GM21360 (cell line): ENCODE measurements around the gene OR51B2.
"Not testable (repeated sequence)": the region's sequence is repeated elsewhere in the genome, so short reads cannot be mapped to it uniquely, and the experiment has no call there.

Experiments
- ATAC-seq: cut with Tn5 transposase; IDR thresholded peaks from one replicate; pipeline ENCODE4 v1.9.1; 2021; ENCODE audit warnings: mild to moderate bottlenecking, moderate library complexity; ENCODE audit not compliant: unreplicated experiment

Gene OR51B2

DNA sequence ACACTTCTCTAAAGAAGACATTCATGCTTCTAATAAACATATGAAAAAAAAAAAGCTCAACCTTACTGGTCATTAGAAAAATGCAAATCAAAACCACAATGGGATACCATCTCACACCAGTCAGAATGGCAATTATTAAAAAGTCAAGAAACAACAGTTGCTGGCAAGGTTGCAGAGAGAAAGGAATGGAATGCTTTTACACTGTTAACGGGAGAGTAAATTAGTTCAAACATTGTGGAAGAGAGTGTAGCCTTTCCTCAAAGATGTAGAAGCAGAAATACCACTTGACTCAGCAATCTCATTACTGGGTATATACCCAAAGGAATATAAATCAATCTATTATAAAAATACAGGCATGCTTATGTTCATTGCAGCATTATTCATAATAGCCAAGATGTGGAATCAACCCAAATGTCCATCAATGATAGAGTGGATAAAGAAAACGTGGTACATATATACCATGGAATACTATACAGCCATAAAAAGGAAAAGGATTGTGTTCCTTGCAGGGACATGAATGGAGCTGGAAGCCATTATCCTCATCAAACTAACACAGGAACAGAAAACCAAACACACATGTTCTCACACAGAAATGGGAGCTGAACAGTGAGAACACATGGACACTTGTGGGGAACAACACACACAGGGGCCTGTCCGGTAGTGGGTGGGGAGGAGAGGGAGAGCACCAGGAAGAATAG, 10.6 kb downstream of the OR51B2 start:
- not testable (repeated sequence) for ATAC-seq

GRCh38 chr11:5310423-5310822, 13.7 kb downstream of the OR51B2 start:
- no peak for ATAC-seq

- ATAC-seq, result no peak
Measured at GRCh38 chr11:5307256-5308019, 16.7 kb downstream of the OR51B2 start.

GRCh38 chr11:5304046-5304445, 20.1 kb downstream of the OR51B2 start:
- no peak for ATAC-seq

DNA sequence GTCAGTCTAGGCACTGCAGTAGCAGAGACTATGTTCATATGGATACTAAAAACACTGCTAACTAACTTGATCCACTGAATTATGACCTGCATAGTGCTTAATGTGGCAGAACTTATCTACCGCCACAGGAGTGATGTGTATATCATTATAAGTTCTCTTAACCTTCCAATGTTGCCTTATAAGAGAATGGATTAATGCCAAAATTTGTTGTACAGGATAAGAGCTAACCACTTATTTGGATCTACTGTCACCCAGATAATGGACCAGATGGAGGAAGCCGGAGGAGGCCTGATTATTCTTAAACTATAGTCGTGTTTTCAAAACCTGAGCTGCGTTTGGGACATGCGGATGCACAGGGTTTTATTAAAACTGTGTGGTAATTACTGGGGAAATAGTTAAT, 20.5 kb downstream of the OR51B2 start:
- ATAC-seq, result no peak

DNA sequence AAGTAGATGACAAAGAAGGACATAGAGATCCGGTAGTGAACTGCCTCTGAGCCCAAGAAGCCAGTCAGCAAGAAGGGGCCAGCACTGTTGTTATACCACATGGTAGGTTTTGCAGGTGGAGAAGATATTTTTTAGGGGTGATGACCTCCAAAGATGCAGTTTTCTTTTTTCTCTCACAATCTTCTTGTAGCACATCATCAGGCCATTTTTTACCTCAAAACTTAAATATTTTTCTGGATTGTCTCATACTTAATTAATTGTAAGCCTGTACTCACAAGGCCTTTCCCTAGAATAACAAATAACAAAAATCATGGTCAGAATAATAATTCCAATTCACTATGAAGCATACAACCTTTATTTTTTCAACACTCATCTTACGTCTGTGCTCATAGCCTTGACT, 22.3 kb downstream of the OR51B2 start, which contains the start of gene OR51B4:
Gene OR51B4 (minus strand): TSS at position 101 of the 400 bp plus-strand sequence. CDS start 0 bp downstream, at position 101.
- no peak for ATAC-seq

DNA sequence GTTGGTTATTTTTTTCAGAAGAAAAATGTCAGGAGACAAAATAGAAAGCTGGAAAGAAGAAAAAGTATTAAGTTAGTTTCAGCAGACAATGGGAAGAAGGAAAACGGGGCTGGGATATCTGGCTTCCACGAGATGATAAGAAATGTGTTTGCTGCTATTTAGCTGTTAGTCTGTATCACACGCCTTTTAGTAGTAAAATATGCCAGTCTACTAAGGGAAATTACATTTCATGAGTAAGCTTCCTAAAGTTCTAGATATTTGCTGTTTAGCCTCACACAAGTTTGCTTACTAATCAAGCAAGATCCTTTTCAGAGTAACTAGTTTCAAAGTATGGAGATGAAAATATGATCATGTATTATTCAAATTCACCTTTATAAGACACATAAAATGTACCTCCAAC, 23.8 kb downstream of the OR51B2 start:
- no peak for ATAC-seq

GRCh38 chr11:5298451-5298850, 25.6 kb downstream of the OR51B2 start:
- no peak for ATAC-seq

DNA sequence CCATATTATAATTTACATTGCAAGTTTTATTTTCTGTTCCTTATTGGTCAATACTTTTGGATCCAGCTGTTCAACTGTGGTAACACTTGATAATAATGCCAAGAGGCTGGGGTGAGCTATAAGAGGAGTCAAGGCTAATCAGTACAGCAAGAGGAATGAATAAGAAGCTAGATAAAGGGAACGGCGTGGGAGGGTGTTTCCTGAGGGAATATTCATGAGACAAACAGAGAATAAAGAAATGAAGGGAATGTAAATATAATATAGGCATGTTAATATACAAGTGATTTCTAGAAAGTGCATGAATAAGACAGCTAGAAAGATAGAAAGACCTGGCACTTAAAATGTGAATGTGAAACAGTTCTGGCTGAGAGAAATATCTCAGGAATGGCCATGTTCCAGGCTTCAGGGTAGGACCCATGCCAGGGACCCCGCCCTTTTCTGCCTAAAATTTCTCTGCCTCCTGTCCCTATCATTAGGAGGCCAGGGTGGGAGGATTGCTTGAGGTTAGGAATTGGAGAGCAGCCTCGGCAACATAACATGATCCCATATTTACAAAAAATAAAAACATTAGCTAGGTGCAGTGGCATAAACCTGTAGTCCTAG, 26.3 kb downstream of the OR51B2 start:
- ATAC-seq, result no peak

GRCh38 chr11:5294342-5294995, 29.6 kb downstream of the OR51B2 start:
- ATAC-seq, result not testable (repeated sequence)

GRCh38 chr11:5293028-5293427, 31.1 kb downstream of the OR51B2 start:
- no peak for ATAC-seq

- ATAC-seq, result peak; percentile 92
Measured at GRCh38 chr11:5291207-5291838, 32.8 kb downstream of the OR51B2 start.

DNA sequence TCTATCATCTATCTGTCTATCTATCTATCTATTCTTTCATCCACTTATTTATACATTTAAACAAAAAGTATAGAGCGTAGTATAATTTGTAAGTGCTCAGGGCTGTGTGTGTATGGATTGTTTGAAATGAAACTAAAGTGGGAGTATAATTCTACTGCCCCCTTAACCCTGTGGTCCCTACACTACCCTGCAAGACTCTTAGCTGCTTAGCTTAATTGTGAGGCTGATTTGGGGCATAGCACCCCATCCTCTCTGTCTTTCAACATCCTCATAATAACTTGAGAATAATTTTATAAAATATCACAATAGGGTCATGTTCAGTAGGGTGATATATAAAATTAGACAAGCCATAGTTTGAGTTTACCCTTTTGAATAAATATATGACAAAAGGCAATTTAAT, 34.0 kb downstream of the OR51B2 start:
- ATAC-seq, result no peak

- ATAC-seq, result no peak
Measured at GRCh38 chr11:5289696-5290095, 34.4 kb downstream of the OR51B2 start.

DNA sequence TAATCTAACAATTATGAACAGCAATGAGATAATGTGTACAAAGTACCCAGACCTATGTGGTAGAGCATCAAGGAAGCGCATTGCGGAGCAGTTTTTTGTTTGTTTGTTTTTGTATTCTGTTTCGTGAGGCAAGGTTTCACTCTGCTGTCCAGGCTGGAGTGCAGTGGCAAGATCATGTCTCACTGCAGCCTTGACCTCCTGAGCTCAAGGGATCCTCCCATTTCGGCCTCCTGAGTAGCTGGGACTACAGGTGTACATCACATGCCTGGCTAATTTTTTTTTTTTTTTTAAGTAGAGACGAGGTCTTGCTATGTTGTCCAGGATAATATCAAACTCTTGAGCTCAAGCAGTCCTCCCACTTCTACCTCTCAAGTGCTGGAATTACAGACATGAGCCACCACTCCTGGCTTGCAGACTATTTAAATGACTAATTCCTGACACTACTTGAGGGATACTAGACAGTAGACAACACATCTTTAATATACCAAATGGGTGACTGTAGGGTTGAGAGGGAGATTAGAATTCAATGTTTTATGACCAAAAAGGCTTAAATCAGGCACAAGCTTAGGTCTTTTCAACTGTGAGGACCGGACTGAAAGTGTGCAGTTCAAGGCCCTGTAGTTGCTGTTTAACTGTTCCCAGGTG, 35.1 kb downstream of the OR51B2 start:
- no peak for ATAC-seq

- no peak for ATAC-seq
Measured at GRCh38 chr11:5288108-5288905, 35.8 kb downstream of the OR51B2 start.

DNA sequence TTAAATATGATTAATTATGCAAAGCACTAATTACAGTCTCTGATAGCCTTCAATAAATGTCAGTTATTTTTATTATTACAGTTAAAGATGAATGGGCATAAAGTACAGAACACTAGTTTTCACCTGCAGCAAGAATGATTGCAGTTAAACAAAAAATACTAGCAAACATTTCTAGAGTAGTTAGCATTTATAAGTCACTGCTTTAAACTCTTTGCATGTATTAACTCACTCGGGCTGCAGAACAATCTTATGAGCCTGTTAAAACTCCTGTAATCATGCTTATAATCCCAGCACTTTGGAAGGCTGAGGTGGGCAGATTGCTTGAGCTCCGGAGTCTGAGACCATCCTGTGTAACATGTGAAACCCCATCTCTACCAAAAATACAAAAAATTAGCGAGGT, 37.2 kb downstream of the OR51B2 start:
- ATAC-seq, result no peak

DNA sequence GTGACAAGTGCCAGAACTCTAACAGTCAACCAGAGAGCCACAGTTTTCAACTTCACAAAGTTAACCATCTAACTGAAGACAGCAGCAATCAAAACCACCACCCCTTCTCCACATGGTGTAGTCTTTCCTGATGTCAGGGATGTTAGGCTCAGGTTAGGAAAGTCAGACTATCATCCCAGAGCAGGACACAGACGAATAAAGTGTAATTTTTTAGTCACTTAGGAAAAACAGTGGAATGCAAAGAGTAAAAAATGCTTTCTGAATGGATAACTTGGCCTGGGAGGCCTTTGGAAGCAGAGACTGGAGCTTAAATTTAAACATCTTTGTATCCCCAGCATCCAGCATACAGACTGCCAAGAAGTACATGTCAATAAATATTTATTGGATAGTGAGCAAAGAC, 37.7 kb downstream of the OR51B2 start:
- ATAC-seq, result no peak

GRCh38 chr11:5285703-5286340, 38.3 kb downstream of the OR51B2 start:
- no peak for ATAC-seq
